Testis (tissue), 3 donors: ENCODE data around the gene DNAJB6. TPM values are rescaled to one million over a fixed set of nuclear protein-coding genes. Genes with fewer than 3 reads are reported as not detected.

Source experiments
- DNase-seq: peaks from one replicate; pipeline ENCODE4 v3.0.0-alpha.2; 2019
- H3K27ac ChIP-seq, 2 donors: fragments of 200-600 bp; sonication (generic); one replicate each; pipeline ENCODE4 v1.5.1; 2019
- H3K27me3 ChIP-seq: fragments of 200-600 bp; sonication (generic); one replicate; pipeline ENCODE4 v1.5.1; 2019
- H3K36me3 ChIP-seq: fragments of 200-600 bp; sonication (generic); one replicate; pipeline ENCODE4 v1.5.1; 2017; ENCODE audit warnings: low read depth; ENCODE audit errors: missing control alignments
- H3K4me1 ChIP-seq: fragments of 200-600 bp; sonication (generic); one replicate; pipeline ENCODE4 v1.5.1; 2019
- H3K4me3 ChIP-seq, 2 donors: fragments of 200-600 bp; sonication (generic); one replicate each; pipeline ENCODE4 v1.5.1; 2017 to 2019
- H3K9me3 ChIP-seq: fragments of 200-600 bp; sonication (generic); one replicate; pipeline ENCODE4 v1.5.1; 2017
- POLR2A ChIP-seq: fragments of 450-650 bp; IDR thresholded peaks from one replicate; pipeline ENCODE4 v1.6.1; 2017; ENCODE audit warnings: antibody characterized with exemption, mild to moderate bottlenecking, moderate library complexity
- WGBS, 2 donors: methylation state at CpG; one replicate each; pipeline ENCODE4 v1.1.5; 2018; 5-methylcytosine and 5-hydroxymethylcytosine counted together
- intact Hi-C: fragments of 100-400 bp; cut with DNase I; formaldehyde crosslinking; loops from one replicate; pipeline ENCODE4 v1.15.1; 2023; ENCODE audit warnings: low total_unique reads
- polyA plus RNA-seq: library from polyadenylated mRNA; stranded (reverse); fragments of 350-450 nt; fragmentation: Illumina TruSeq; extraction: RNeasy Lipid Tissue Mini Kit (QIAGEN cat#74804); gene quantifications from one replicate; pipeline ENCODE4 v1.2.3, GENCODE V29; 2014; ENCODE audit warnings: low read depth, low replicate concordance; ENCODE audit not compliant: insufficient read depth
- total RNA-seq, 2 donors: library from RNA; depleted of rRNA; stranded (reverse); fragments of >200 nt; gene quantifications; one replicate each; pipeline ENCODE4 v1.2.3, GENCODE V29; 2016
- TF ChIP-seq, protein P1 (sequence below), 3 experiments: fragments of 450-650 bp in 2 of 3; fragments of 200-600 bp in 1 of 3; sonication (generic) in 1 of 3; IDR thresholded peaks; one replicate each; pipeline ENCODE4 v1.5.1; 2016 to 2019; ENCODE audit warnings: antibody characterized with exemption in 3 of 3, mild to moderate bottlenecking in 2 of 3, moderate library complexity in 1 of 3

Gene DNAJB6
- total and polyA plus RNA-seq, 3 donors from 2014 or later, result 154 to 262 (median 172) TPM

- 75 to 77% methylated on average over 13 of the region's 13 CpGs for WGBS, 2 donors
- no peaks in the 10 kb centered on the region for H3K27me3 ChIP-seq
- intact Hi-C loops, result no loop called here
Observed at GRCh38 chr7:157436763-157437480, 100.1 kb downstream of the DNAJB6 start.

GRCh38 chr7:157437519-157438061, 100.8 kb downstream of the DNAJB6 start:
- Histone ChIP-seq H3K27me3 (no peaks in the 10 kb centered on the region), H3K4me1 (peaks cover 2% of the 10 kb centered on the region), H3K36me3 (no peaks in the 10 kb centered on the region), H3K9me3 (no peaks in the 10 kb centered on the region), H3K4me3 (no peak overlapping the region), H3K27ac (no peak overlapping the region)
- TF ChIP-seq, protein P1, sequence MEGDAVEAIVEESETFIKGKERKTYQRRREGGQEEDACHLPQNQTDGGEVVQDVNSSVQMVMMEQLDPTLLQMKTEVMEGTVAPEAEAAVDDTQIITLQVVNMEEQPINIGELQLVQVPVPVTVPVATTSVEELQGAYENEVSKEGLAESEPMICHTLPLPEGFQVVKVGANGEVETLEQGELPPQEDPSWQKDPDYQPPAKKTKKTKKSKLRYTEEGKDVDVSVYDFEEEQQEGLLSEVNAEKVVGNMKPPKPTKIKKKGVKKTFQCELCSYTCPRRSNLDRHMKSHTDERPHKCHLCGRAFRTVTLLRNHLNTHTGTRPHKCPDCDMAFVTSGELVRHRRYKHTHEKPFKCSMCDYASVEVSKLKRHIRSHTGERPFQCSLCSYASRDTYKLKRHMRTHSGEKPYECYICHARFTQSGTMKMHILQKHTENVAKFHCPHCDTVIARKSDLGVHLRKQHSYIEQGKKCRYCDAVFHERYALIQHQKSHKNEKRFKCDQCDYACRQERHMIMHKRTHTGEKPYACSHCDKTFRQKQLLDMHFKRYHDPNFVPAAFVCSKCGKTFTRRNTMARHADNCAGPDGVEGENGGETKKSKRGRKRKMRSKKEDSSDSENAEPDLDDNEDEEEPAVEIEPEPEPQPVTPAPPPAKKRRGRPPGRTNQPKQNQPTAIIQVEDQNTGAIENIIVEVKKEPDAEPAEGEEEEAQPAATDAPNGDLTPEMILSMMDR (IDR thresholded peaks at IDR 0.05), result no peak
- no peak for TF ChIP-seq POLR2A
- intact Hi-C loops, result no loop called here
- 58 to 62% methylated on average over 9 of the region's 9 CpGs for WGBS, 2 donors
- peak; percentile 12 for DNase-seq

More at GRCh38 chr7:157436763-157437480, 100.1 kb downstream of the DNAJB6 start:
- H3K36me3 ChIP-seq, result no peaks in the 10 kb centered on the region
- H3K4me1 ChIP-seq, result peaks cover 7% of the 10 kb centered on the region
- TF ChIP-seq, protein P1 (IDR thresholded peaks at IDR 0.05), result no peak
- TF ChIP-seq POLR2A, result no peak
- no peak overlapping the region for H3K27ac ChIP-seq
- H3K4me3 ChIP-seq, result no peak overlapping the region
- DNase-seq, result peak; percentile 4
- H3K9me3 ChIP-seq, result no peaks in the 10 kb centered on the region

GRCh38 chr7:157438121-157439025, 101.6 kb downstream of the DNAJB6 start:
- 78 to 85% methylated on average over 8 to 18 of the region's 18 CpGs for WGBS, 2 donors
- TF ChIP-seq, protein P1 (IDR thresholded peaks at IDR 0.05), result no peak
- no peak overlapping the region for H3K27ac ChIP-seq
- no peak overlapping the region for H3K4me3 ChIP-seq
- DNase-seq, result peak; percentile 10
- no peaks in the 10 kb centered on the region for H3K9me3 ChIP-seq
- H3K4me1 ChIP-seq, result no peaks in the 10 kb centered on the region
- intact Hi-C loops, result no loop called here
- no peaks in the 10 kb centered on the region for H3K27me3 ChIP-seq
- no peaks in the 10 kb centered on the region for H3K36me3 ChIP-seq

DNA sequence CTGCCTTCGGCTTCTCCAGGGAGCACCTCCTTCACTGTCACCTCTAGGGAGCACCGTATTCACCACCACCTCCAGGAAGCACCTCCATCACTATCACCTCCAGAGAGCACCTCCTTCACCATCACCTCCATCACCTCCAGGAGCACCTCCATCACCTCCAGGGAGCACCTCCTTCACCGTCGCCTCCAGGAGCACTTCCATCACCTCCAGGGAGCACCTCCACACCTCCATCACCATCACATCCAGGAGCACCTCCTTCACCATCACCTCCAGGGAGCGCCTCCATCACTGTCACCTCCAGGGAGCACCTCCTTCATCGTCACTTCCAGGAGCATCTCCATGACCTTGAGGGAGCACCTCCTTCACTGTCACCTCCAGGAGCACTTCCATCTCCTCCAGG, 102.3 kb downstream of the DNAJB6 start:
- intact Hi-C loops, result no loop called here
- Histone ChIP-seq H3K4me1 (no peaks in the 10 kb centered on the region), H3K36me3 (no peaks in the 10 kb centered on the region), H3K27me3 (no peaks in the 10 kb centered on the region), H3K27ac (no peak overlapping the region), H3K9me3 (no peaks in the 10 kb centered on the region), H3K4me3 (no peak overlapping the region)
- DNase-seq, result no peak
- TF ChIP-seq, protein P1 (IDR thresholded peaks at IDR 0.05), result no peak
- TF ChIP-seq POLR2A, result no peak
- WGBS, 2 donors, result 89 to 98% methylated on average over 6 of the region's 6 CpGs
